GM23338 (cell line): ENCODE measurements around the gene ANTXR2. TPM values are rescaled to one million over a fixed set of nuclear protein-coding genes. Genes with fewer than 3 reads are reported as not detected.
"Not testable (repeated sequence)": the region's sequence is repeated elsewhere in the genome, so short reads cannot be mapped to it uniquely, and the experiment has no call there.

Experiments
- ATAC-seq: fragments of 200-7000 bp; cut with Tn5 transposase; 3 replicates; pipeline ENCODE4 v1.9.1; 2020
- DNase-seq: peaks from one replicate; pipeline ENCODE4 v3.0.0-alpha.2; 2015; ENCODE audit warnings: low spot score
- H2AFZ ChIP-seq: fragments of 200-600 bp; sonication (generic); 2 replicates; pipeline ENCODE4 v1.8.0; 2016; ENCODE audit warnings: antibody characterized with exemption, mild to moderate bottlenecking, moderate library complexity
- H3F3A ChIP-seq: fragments of 200-600 bp; sonication (generic); replicated peaks from 2 replicates; pipeline ENCODE4 v1.8.0; 2017; ENCODE audit warnings: antibody characterized with exemption, mixed run types, low read depth
- H3K27ac ChIP-seq: fragments of 200-600 bp; sonication (generic); 2 replicates; pipeline ENCODE4 v1.6.1; 2016; ENCODE audit warnings: low read depth
- H3K27me3 ChIP-seq: fragments of 200-600 bp; sonication (generic); 2 replicates; pipeline ENCODE4 v1.8.0; 2016; ENCODE audit warnings: mild to moderate bottlenecking, mixed run types, moderate library complexity; ENCODE audit not compliant: insufficient read depth
- H3K36me3 ChIP-seq: fragments of 200-600 bp; sonication (generic); 2 replicates; pipeline ENCODE4 v1.8.0; 2016; ENCODE audit warnings: mild to moderate bottlenecking; ENCODE audit not compliant: insufficient read depth
- H3K4me1 ChIP-seq: fragments of 200-600 bp; sonication (generic); 2 replicates; pipeline ENCODE4 v1.8.0; 2016; ENCODE audit warnings: mild to moderate bottlenecking, moderate library complexity; ENCODE audit not compliant: insufficient read depth
- H3K4me2 ChIP-seq: fragments of 200-600 bp; sonication (generic); 2 replicates; pipeline ENCODE4 v1.7.1; 2017; ENCODE audit warnings: mixed run types
- H3K4me3 ChIP-seq: fragments of 200-600 bp; sonication (generic); 2 replicates; pipeline ENCODE4 v1.6.1; 2016; ENCODE audit warnings: mixed run types
- H3K79me2 ChIP-seq: fragments of 200-600 bp; sonication (generic); replicated peaks from 2 replicates; pipeline ENCODE4 v1.8.0; 2017; ENCODE audit warnings: mild to moderate bottlenecking; ENCODE audit not compliant: insufficient read depth
- H3K9me2 ChIP-seq: fragments of 200-600 bp; sonication (generic); 2 replicates; pipeline ENCODE4 v1.8.0; 2017; ENCODE audit not compliant: insufficient read depth
- H4K20me1 ChIP-seq: fragments of 200-600 bp; sonication (generic); replicated peaks from 2 replicates; pipeline ENCODE4 v1.8.0; 2017; ENCODE audit warnings: mild to moderate bottlenecking; ENCODE audit not compliant: insufficient read depth
- H3K27ac Mint-ChIP-seq: 2 replicates; pipeline ENCODE4 v1.8.0; 2020; ENCODE audit warnings: inconsistent platforms, mild to moderate bottlenecking, moderate library complexity, mixed read lengths
- H3K27me3 Mint-ChIP-seq: 3 replicates; pipeline ENCODE4 v1.8.0; 2022; ENCODE audit warnings: low read depth, mild to moderate bottlenecking, moderate library complexity, mixed read lengths, inconsistent platforms; ENCODE audit not compliant: insufficient read depth, poor library complexity
- H3K36me3 Mint-ChIP-seq: 3 replicates; pipeline ENCODE4 v1.8.0; 2021; ENCODE audit warnings: low read depth, mild to moderate bottlenecking, inconsistent platforms, moderate library complexity, mixed read lengths
- H3K4me1 Mint-ChIP-seq: 3 replicates; pipeline ENCODE4 v1.8.0; 2020; ENCODE audit warnings: mild to moderate bottlenecking, inconsistent platforms, mixed read lengths
- H3K4me3 Mint-ChIP-seq: 3 replicates; pipeline ENCODE4 v1.8.0; 2021; ENCODE audit warnings: moderate library complexity, mild to moderate bottlenecking, inconsistent platforms, mixed read lengths
- H3K9me3 Mint-ChIP-seq: 3 replicates; pipeline ENCODE4 v1.8.0; 2020; ENCODE audit warnings: moderate library complexity, mild to moderate bottlenecking, inconsistent platforms, mixed read lengths
- CREB1 ChIP-seq: fragments of 250-450 bp; sonication (Bioruptor Pico); IDR thresholded peaks from 2 replicates; pipeline ENCODE4 v1.5.0; 2020; ENCODE audit warnings: low read depth, mild to moderate bottlenecking, moderate library complexity
- ETS1 ChIP-seq: IDR thresholded peaks from 2 replicates; pipeline ENCODE4 v1.6.1; 2016; ENCODE audit warnings: antibody characterized with exemption
- EZH2 ChIP-seq: fragments of 200-600 bp; sonication (generic); IDR thresholded peaks from one replicate; pipeline ENCODE4 v1.8.0; 2017; ENCODE audit warnings: antibody characterized with exemption, mild to moderate bottlenecking, low read depth; ENCODE audit not compliant: unreplicated experiment
- EZH2phosphoT487 ChIP-seq: fragments of 200-600 bp; sonication (generic); IDR thresholded peaks from one replicate; pipeline ENCODE4 v1.8.1; 2018; ENCODE audit warnings: antibody characterized with exemption; ENCODE audit not compliant: unreplicated experiment
- JUNB ChIP-seq: IDR thresholded peaks from one replicate; pipeline ENCODE4 v1.6.1; 2016; ENCODE audit warnings: antibody characterized with exemption; ENCODE audit not compliant: unreplicated experiment
- POLR2AphosphoS5 ChIP-seq: IDR thresholded peaks from 2 replicates; pipeline ENCODE4 v1.6.1; 2016; ENCODE audit warnings: antibody characterized with exemption, low read depth
- STAT1 ChIP-seq: IDR thresholded peaks from one replicate; pipeline ENCODE4 v1.6.1; 2016; ENCODE audit warnings: antibody characterized with exemption; ENCODE audit not compliant: unreplicated experiment
- ZNF114 ChIP-seq: fragments of 250-450 bp; sonication (Bioruptor Pico); IDR thresholded peaks from 2 replicates; pipeline ENCODE4 v1.5.0; 2020; ENCODE audit warnings: mild to moderate bottlenecking, moderate library complexity
- ZNF331 ChIP-seq: fragments of 250-450 bp; sonication (Bioruptor Pico); IDR thresholded peaks from 2 replicates; pipeline ENCODE4 v1.5.0; 2020; ENCODE audit warnings: low read depth, mild to moderate bottlenecking, moderate library complexity
- ZNF462 ChIP-seq: fragments of 250-450 bp; sonication (Bioruptor Pico); IDR thresholded peaks from 2 replicates; pipeline ENCODE4 v1.5.0; 2020; ENCODE audit warnings: mild to moderate bottlenecking, moderate library complexity
- polyA plus RNA-seq: library from polyadenylated mRNA; unstranded; fragments of >200 nt; fragmentation: Nextera tagmentation; extraction: Ambion mirVana; gene quantifications from 2 replicates; pipeline ENCODE4 v1.2.1, GENCODE V29; 2016
- total RNA-seq: library from RNA; depleted of rRNA; stranded (reverse); fragments of >200 nt; shearing (Covaris generic); gene quantifications from 2 replicates; pipeline ENCODE4 v1.2.3, GENCODE V29; 2014

Gene ANTXR2
- total and polyA plus RNA-seq, 2 experiments from 2014 or later = 2.0 to 5.3 TPM

- no peak for TF ChIP-seq EZH2phosphoT487
Observed at GRCh38 chr4:79897174-79897573, 175.9 kb downstream of the ANTXR2 start (continued).

GRCh38 chr4:79893456-79893855 lies 179.6 kb downstream of the ANTXR2 start:
- Histone ChIP-seq H3K79me2 (no peaks in the 10 kb centered on the region), H3K36me3 (no peaks in the 10 kb centered on the region), H3K9me2 (no peaks in the 10 kb centered on the region), H3K4me2 (no peak overlapping the region), H2AFZ (no peak overlapping the region), H3K4me3 (no peak overlapping the region), H4K20me1 (no peaks in the 10 kb centered on the region), H3F3A (no peaks in the 10 kb centered on the region), H3K27me3 (no peaks in the 10 kb centered on the region), H3K27ac (no peak overlapping the region), H3K4me1 (peaks cover 8% of the 10 kb centered on the region)
- H3K27me3 Mint-ChIP-seq = no peaks in the 10 kb centered on the region
- DNase-seq (no peak), ATAC-seq (no peak)
- TF ChIP-seq STAT1 = no peak
- no peak for TF ChIP-seq JUNB
- no peak for TF ChIP-seq ZNF114 (CRISPR knock-in tag)
- H3K4me1 Mint-ChIP-seq = peaks cover 16% of the 10 kb centered on the region
- H3K9me3 Mint-ChIP-seq = no peaks in the 10 kb centered on the region; the same call in 2 of the 3 replicates
- no peak overlapping the region for H3K27ac Mint-ChIP-seq
- H3K36me3 Mint-ChIP-seq = no peaks in the 10 kb centered on the region
- H3K4me3 Mint-ChIP-seq = no peak overlapping the region

- not testable (repeated sequence) for H3K27ac ChIP-seq, ATAC-seq, H3K36me3 Mint-ChIP-seq, H3K4me3 ChIP-seq, H3K27me3 Mint-ChIP-seq, DNase-seq, H3K4me2 ChIP-seq, H3K4me1 Mint-ChIP-seq, H3F3A ChIP-seq, H3K4me3 Mint-ChIP-seq, H3K27me3 ChIP-seq, H3K27ac Mint-ChIP-seq, H3K9me2 ChIP-seq, H2AFZ ChIP-seq, H4K20me1 ChIP-seq, H3K79me2 ChIP-seq, H3K4me1 ChIP-seq, H3K36me3 ChIP-seq, H3K9me3 Mint-ChIP-seq
Observed at GRCh38 chr4:79889026-79889425, 184.0 kb downstream of the ANTXR2 start.

- ATAC-seq (no peak), DNase-seq (no peak)
- no peaks in the 10 kb centered on the region for H3K36me3 ChIP-seq
- Mint-ChIP-seq H3K27ac (no peak overlapping the region), H3K4me1 (no peaks in the 10 kb centered on the region), H3K27me3 (peaks cover 1% of the 10 kb centered on the region), H3K4me3 (no peak overlapping the region), H3K9me3 (no peaks in the 10 kb centered on the region), H3K36me3 (no peaks in the 10 kb centered on the region)
- no peaks in the 10 kb centered on the region for H3K9me2 ChIP-seq
- H3K79me2 ChIP-seq = no peaks in the 10 kb centered on the region
- H3K4me1 ChIP-seq = no peaks in the 10 kb centered on the region
- H3K27me3 ChIP-seq = no peaks in the 10 kb centered on the region
- no peak overlapping the region for H2AFZ ChIP-seq
- no peak overlapping the region for H3K4me2 ChIP-seq
- no peak overlapping the region for H3K27ac ChIP-seq
- no peaks in the 10 kb centered on the region for H4K20me1 ChIP-seq
- no peak overlapping the region for H3K4me3 ChIP-seq
- no peaks in the 10 kb centered on the region for H3F3A ChIP-seq
- TF ChIP-seq ZNF114 (CRISPR knock-in tag) = no peak
- no peak for TF ChIP-seq ZNF462 (CRISPR knock-in tag)
- no peak for TF ChIP-seq EZH2phosphoT487
- no peak for TF ChIP-seq CREB1 (CRISPR knock-in tag)
- no peak for TF ChIP-seq ETS1
- no peak for TF ChIP-seq JUNB
- TF ChIP-seq EZH2 = no peak
- TF ChIP-seq ZNF331 (CRISPR knock-in tag) = no peak
- no peak for TF ChIP-seq POLR2AphosphoS5
Observed at GRCh38 chr4:79886557-79886956, 186.5 kb downstream of the ANTXR2 start.
